GM19455 (cell line): ENCODE measurements around the gene AGMAT.

Experiments
- ATAC-seq: cut with Tn5 transposase; IDR thresholded peaks from one replicate; pipeline ENCODE4 v1.9.1; 2021; ENCODE audit not compliant: unreplicated experiment

AGMAT gene

GRCh38 chr1:15524283-15525049 is 60.4 kb downstream of the AGMAT start:
- ATAC-seq: peak; percentile 42

DNA sequence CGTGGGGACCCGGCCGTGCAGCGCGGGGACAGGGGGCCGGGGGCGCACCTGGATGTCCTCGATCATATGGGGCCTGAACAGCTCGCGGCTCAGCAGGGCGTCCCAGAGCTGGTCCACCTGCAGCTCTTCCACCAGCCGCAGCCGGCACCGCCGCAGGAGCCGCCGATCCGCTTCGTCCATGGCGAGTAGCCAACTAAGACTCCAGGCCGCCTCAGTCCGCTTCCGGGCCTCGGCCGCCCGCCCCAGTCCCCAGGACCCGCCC is 60.9 kb downstream of the AGMAT start, which contains the start of gene CASP9:
Gene CASP9 (minus strand): TSS at position 195 of the 262 bp plus-strand sequence. CDS start 15 bp downstream, at position 180.
- peak; percentile 3 for ATAC-seq

DNA sequence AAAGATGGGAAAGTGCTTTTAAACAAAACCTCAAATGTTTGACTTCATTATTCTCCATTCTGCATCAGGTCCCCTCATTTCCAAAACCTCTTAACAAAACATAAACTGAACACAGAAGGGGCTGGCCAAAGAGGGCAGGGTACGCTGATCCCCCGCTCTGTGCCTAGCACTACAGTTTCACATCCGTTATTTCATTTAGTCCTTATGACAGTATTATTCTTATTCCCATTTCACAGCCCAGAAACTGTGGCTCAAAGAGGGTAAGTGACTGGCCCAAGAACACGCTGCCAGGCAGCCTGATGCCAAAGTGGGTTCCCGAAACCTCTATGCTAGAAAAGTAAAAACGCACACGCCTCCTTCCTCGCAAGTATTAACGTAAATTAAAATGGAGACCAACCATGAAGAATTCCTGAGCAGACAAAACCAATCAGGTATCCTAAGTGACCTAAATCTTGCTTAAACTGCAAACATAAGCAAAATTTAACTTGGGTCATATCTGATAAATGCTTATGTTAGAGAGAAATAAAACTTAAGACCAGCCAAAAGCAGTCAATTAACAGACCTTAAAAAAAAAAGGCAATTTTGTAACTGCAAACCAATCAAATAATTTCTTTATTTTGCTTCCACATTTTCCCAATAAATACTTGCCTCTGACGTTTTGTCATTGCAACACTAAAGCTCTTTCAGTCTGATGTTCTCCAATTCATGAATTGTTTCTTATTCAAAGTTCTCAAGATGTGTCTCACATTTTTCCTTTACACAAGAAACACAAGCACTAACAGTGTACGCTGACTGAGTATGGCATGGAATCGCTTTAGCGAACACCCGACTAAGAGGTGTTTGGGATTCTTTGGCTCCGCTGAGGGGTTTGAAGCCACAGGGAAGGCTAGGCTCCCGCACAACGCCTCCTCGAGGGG is 61.5 kb downstream of the AGMAT start:
- no peak for ATAC-seq

DNA sequence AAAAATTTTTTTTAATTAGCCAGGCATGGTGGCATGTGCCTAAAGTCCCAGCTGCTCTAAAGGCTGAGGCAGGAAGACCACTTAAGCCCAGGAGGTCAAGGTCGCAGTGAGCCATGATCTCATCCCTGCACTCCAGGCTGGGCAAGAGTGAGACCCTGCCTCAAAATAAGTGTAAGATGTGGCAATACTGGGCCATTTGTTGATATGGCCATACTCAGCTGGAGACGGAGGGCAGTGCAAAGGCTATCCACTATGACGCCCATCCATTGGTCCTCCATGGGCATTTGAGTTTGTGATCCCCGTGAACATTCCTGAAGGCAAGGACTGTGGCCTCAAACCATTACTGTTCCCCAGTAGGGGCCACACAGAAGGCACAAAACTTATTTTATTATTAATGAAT is 62.3 kb downstream of the AGMAT start:
- no peak for ATAC-seq
